Muscle layer of duodenum (tissue), 2 donors: ENCODE data around the gene UBN1.

Source experiments
- H3K27ac ChIP-seq: one replicate; pipeline ENCODE4 v1.7.0; 2013; ENCODE audit warnings: mild to moderate bottlenecking, low read length
- H3K27me3 ChIP-seq: one replicate; pipeline ENCODE4 v1.7.0; 2013; ENCODE audit warnings: low read depth, mild to moderate bottlenecking, control low read depth, low read length
- H3K36me3 ChIP-seq, 2 donors: one replicate each; pipeline ENCODE4 v1.7.0; 2013; ENCODE audit warnings: low read length in 2 of 2, control low read depth in 1 of 2, mild to moderate bottlenecking in 1 of 2; ENCODE audit not compliant: insufficient read depth in 2 of 2, control insufficient read depth in 1 of 2
- H3K4me1 ChIP-seq, 2 donors: one replicate each; pipeline ENCODE4 v1.7.0; 2013; ENCODE audit warnings: low read length in 2 of 2, mild to moderate bottlenecking in 2 of 2, control low read depth in 1 of 2, moderate library complexity in 1 of 2; ENCODE audit not compliant: insufficient read depth in 2 of 2, control insufficient read depth in 1 of 2
- H3K4me3 ChIP-seq, 2 donors: one replicate each; pipeline ENCODE4 v1.7.0; 2013; ENCODE audit warnings: low read length in 2 of 2, low read depth in 1 of 2, mild to moderate bottlenecking in 1 of 2
- H3K9me3 ChIP-seq, 2 donors: one replicate each; pipeline ENCODE4 v1.7.0; 2013; ENCODE audit warnings: low read length in 2 of 2, control low read depth in 1 of 2, mild to moderate bottlenecking in 1 of 2; ENCODE audit not compliant: control insufficient read depth in 1 of 2
- donor health status: healthy.

Gene UBN1

GRCh38 chr16:4826980-4827379, 20.3 kb upstream of the UBN1 start:
- Histone ChIP-seq H3K27ac (no peak overlapping the region), H3K4me3 (no peak overlapping the region), H3K4me1 (peaks cover 0 to 8% of the 10 kb centered on the region in 2 donors), H3K9me3 (no peaks in the 10 kb centered on the region), H3K36me3 (peaks cover 46 to 82% of the 10 kb centered on the region in 2 donors), H3K27me3 (no peaks in the 10 kb centered on the region)

GRCh38 chr16:4828567-4829321, 18.5 kb upstream of the UBN1 start:
- no peak overlapping the region for H3K27ac ChIP-seq
- H3K4me1 ChIP-seq, result peaks cover 0 to 10% of the 10 kb centered on the region in 2 donors
- no peaks in the 10 kb centered on the region for H3K27me3 ChIP-seq
- H3K9me3 ChIP-seq, result no peaks in the 10 kb centered on the region
- peaks cover 49 to 81% of the 10 kb centered on the region in 2 donors for H3K36me3 ChIP-seq
- H3K4me3 ChIP-seq, result no peak overlapping the region

GRCh38 chr16:4830408-4830807, 16.9 kb upstream of the UBN1 start:
- no peak overlapping the region for H3K4me3 ChIP-seq
- H3K9me3 ChIP-seq, result no peaks in the 10 kb centered on the region
- no peak overlapping the region for H3K27ac ChIP-seq
- H3K4me1 ChIP-seq, result peaks cover 0 to 15% of the 10 kb centered on the region in 2 donors
- H3K36me3 ChIP-seq, result peaks cover 40 to 65% of the 10 kb centered on the region in 2 donors
- H3K27me3 ChIP-seq, result no peaks in the 10 kb centered on the region

GRCh38 chr16:4831616-4832015, 15.7 kb upstream of the UBN1 start:
- Histone ChIP-seq H3K9me3 (no peaks in the 10 kb centered on the region), H3K4me1 (peaks cover 0 to 15% of the 10 kb centered on the region in 2 donors), H3K36me3 (peaks cover 40 to 65% of the 10 kb centered on the region in 2 donors), H3K4me3 (no peak overlapping the region), H3K27me3 (no peaks in the 10 kb centered on the region), H3K27ac (no peak overlapping the region)

DNA sequence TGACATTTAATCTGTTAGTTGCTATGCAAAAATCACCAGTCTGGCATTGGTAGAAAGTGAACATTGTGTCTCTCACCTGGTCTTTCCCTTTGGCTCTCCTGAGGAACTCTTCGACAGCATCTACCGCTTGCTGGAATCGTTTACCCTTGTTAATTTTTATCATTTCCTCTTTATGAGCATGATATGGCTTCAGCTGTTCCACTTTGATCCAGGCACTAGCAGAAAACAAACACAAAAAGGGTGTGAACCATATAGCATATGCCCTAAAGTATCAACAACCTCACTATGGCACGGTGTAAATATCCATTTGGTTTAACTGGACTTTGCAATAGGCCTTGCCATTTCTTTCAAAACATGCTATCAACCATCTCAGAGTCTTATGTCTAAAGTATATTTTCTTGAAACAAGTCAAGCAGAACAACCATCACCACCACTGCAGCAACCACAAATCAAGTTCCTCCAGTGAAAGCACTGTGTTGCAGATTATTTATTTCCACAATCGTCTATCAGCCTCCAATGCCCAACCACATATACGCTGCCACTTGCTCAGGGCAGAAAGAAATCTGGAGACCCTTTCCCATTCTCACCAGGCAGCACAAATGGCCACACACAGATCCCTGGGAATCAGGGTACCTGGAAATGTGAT, 14.5 kb upstream of the UBN1 start:
- Histone ChIP-seq H3K36me3 (peaks cover 40 to 58% of the 10 kb centered on the region in 2 donors), H3K27ac (no peak overlapping the region), H3K9me3 (no peaks in the 10 kb centered on the region), H3K4me1 (peaks cover 0 to 7% of the 10 kb centered on the region in 2 donors), H3K27me3 (no peaks in the 10 kb centered on the region), H3K4me3 (no peak overlapping the region)

- Histone ChIP-seq H3K4me3 (no peak overlapping the region), H3K36me3 (peaks cover 45 to 60% of the 10 kb centered on the region in 2 donors), H3K9me3 (no peaks in the 10 kb centered on the region), H3K4me1 (peaks cover 0 to 7% of the 10 kb centered on the region in 2 donors), H3K27me3 (no peaks in the 10 kb centered on the region), H3K27ac (no peak overlapping the region)
Observed at GRCh38 chr16:4833584-4833983, 13.7 kb upstream of the UBN1 start.

DNA sequence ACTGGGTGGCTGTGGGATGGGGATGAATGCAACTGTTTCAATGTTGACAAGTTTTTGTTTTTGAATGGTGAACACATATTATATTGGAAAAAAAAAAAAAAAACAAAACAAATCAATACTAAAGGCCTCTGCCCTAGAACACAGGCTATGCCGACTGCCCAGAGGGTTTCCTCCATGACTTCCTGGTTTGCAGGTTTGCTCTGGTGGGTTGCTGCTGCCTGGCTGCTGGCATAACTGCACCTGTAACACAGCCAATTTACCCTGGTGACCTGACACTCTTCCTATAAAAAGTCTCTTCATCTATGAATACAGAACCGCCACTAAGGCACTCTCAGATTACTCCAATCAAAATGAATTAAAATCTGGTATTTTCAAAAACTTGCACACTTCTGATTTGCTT, 10.6 kb upstream of the UBN1 start:
- Histone ChIP-seq H3K4me1 (peaks cover 0 to 7% of the 10 kb centered on the region in 2 donors), H3K27ac (no peak overlapping the region), H3K4me3 (no peak overlapping the region), H3K9me3 (no peaks in the 10 kb centered on the region), H3K36me3 (peaks cover 45 to 63% of the 10 kb centered on the region in 2 donors), H3K27me3 (no peaks in the 10 kb centered on the region)

- Histone ChIP-seq H3K4me1 (peaks cover 0 to 7% of the 10 kb centered on the region in 2 donors), H3K4me3 (no peak overlapping the region), H3K9me3 (no peaks in the 10 kb centered on the region), H3K27me3 (no peaks in the 10 kb centered on the region), H3K27ac (no peak overlapping the region), H3K36me3 (peaks cover 39 to 61% of the 10 kb centered on the region in 2 donors)
Observed at GRCh38 chr16:4837733-4838501, 9.4 kb upstream of the UBN1 start.

DNA sequence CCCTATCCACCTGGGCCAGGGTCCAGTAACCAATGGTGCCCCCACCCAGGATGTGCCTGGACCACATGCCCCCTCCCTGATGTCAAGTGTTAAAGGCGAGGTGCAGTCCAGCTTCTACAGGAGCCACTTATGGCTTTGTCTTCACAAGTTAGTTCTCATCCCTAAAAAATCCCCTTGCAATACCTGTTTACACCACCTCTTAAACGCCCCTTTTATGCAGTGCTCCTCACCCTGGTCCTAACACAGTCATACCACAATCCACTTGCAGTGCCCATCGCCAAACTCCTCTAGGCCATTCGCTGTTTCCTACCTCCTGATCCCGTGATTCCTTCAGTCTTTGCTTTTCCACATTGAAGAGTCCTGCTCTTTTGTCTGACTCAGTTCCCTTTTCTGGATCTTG, 7.3 kb upstream of the UBN1 start:
- Histone ChIP-seq H3K36me3 (peaks cover 44 to 70% of the 10 kb centered on the region in 2 donors), H3K27me3 (no peaks in the 10 kb centered on the region), H3K4me3 (no peak overlapping the region), H3K4me1 (peaks cover 0 to 2% of the 10 kb centered on the region in 2 donors), H3K27ac (no peak overlapping the region), H3K9me3 (no peaks in the 10 kb centered on the region)

- peaks cover 44 to 69% of the 10 kb centered on the region in 2 donors for H3K36me3 ChIP-seq
- no peaks in the 10 kb centered on the region for H3K27me3 ChIP-seq
- peaks cover 5 to 12% of the 10 kb centered on the region in 2 donors for H3K4me1 ChIP-seq
- H3K4me3 ChIP-seq, result no peak overlapping the region
- H3K9me3 ChIP-seq, result no peaks in the 10 kb centered on the region
- no peak overlapping the region for H3K27ac ChIP-seq
Observed at GRCh38 chr16:4840984-4841383, 6.3 kb upstream of the UBN1 start.

DNA sequence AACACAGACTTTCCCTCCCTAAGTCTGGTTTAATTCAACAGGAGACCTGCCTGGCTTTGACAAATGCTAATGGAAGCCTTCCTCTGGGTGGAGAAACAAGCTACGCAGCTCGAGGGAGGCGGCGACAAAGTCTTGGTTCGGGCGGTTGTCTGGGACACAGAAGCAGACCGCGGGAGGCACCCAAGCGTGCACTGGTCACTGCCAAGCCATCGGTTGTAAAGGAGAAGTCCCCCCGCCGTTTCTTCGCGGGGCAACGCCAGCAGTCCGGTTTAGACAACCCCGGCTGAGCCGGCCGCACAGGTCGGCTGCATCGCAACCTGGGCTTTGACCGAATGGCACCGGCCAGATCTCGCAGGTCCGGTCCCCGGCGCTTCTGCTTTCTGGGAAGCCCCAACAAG, 779 bp upstream of the UBN1 start:
- H3K27ac ChIP-seq, result peak overlapping the region; percentile 59
- H3K27me3 ChIP-seq, result no peaks in the 10 kb centered on the region
- no peaks in the 10 kb centered on the region for H3K9me3 ChIP-seq
- peaks cover 20 to 35% of the 10 kb centered on the region in 2 donors for H3K36me3 ChIP-seq
- H3K4me1 ChIP-seq, result peaks cover 17 to 44% of the 10 kb centered on the region in 2 donors
- H3K4me3 ChIP-seq, result peak overlapping the region; percentile 59 to 94
